HG02884 (cell line): Measurements from ENCODE around the gene PIK3CD.
"Not testable (repeated sequence)": the region's sequence is repeated elsewhere in the genome, so short reads cannot be mapped to it uniquely, and the experiment has no call there.

Experiments used
- ATAC-seq: cut with Tn5 transposase; IDR thresholded peaks from one replicate; pipeline ENCODE4 v1.9.1; 2021; ENCODE audit warnings: mild to moderate bottlenecking, moderate library complexity; ENCODE audit not compliant: unreplicated experiment

The PIK3CD gene

DNA sequence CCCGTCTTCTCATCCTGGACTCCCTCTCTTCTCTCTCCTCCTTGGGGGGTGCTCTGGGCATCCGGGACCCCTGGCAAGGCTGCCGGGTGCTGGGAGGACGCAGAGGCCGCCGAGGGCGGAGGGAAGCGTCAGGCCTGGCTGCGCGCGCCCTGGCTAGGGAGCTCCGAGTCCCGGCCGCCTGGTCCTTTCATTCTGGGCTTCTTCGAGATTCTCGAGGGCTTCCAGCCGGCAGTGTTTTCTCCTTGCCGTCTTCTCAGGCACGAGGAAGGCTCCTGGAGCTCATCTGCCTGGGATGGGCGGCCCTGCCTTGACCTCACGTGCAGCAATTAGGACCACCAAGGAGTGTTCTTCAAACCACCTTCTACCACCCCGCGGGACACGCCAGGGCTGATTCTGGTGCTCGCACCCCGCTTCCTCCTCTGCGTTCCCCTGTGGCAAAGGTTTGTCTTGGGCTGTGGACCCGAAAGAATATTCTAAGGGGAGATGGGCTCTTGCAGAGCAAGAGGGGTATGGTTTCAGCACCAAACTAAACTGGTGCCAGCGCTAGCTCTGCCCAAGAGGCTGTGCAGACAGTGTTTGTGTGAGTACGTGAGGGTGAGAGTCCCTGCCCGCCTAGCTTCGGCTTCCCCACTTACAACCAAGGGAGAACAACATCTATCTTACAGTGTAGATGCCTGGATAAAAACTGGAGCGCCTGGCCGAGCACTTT is 36.5 kb downstream of the PIK3CD start:
- no peak for ATAC-seq

DNA sequence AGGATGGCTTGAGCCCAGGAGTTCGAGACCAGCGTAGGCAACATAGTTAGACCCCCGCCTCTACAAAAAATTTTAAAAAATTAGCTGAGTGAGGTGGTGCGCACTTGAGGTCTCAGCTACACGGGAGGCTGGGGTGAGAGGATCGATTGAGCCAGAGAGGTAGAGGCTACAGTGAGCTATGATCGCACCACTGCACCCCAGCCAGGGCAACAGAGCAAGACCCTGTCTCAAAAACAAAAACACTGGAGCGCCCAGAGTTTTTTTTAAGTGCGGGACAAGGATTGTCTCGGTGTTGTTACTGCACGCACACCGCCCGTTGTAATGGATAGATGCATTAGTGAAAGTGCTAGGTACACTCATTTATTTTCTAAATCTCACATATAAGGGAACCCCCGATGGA is 37.1 kb downstream of the PIK3CD start:
- no peak for ATAC-seq

DNA sequence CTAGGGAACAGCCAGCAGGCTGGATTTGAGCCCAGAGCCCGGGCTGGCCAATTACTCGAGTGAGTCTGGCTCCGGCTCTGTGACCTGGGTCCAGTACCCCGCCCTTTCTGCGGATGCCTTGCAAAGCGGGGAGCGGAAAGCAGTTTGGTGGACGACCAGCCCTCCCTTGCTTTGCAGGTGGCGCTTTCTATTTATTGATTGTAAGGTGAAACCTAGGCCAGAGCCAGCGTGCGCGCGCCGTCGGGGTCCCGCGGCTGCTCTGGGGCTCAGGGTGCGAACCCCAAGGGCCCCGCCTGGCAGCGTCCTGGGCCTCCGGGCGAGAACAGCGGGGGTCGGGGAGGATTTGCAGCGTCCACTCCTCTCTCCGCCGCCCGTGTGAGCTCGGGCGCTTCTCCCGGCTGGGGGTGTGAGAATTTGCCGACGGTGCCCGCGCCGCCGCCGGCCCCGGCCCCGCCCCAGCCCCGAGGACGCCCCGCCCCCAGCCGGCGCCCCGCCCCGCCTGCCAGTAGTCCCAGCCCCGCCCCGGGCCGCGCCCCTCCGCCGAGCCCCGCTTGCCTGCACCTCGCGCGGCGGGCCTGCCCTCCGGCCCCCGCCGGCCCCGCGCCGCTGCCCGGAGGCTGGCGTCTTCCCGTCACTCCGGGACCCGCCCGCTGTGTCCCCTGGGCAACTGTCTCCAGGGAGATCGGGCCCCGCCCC is 37.6 kb downstream of the PIK3CD start:
- peak; percentile 38 for ATAC-seq

DNA sequence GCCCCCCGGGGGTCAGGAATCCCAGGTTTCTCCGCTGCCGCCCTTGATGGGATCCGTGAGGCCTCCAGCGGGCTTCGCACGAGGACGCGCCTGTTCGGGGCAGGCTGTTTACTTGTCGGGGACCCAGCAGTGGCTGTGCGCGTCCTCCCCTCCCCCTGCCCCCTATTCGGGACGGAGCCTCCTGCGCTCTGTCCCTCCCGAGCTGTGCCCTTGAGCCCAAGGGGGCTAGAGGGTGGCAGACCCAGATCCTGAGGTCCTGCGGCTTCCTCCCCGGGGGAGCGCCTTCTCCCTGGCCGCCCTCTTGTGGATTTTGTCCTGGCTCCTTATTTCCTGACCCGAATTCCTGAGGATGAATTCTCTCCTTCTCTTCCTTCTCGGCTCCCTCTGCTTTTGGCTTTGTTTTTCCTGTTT is 38.4 kb downstream of the PIK3CD start:
- ATAC-seq: no peak

DNA sequence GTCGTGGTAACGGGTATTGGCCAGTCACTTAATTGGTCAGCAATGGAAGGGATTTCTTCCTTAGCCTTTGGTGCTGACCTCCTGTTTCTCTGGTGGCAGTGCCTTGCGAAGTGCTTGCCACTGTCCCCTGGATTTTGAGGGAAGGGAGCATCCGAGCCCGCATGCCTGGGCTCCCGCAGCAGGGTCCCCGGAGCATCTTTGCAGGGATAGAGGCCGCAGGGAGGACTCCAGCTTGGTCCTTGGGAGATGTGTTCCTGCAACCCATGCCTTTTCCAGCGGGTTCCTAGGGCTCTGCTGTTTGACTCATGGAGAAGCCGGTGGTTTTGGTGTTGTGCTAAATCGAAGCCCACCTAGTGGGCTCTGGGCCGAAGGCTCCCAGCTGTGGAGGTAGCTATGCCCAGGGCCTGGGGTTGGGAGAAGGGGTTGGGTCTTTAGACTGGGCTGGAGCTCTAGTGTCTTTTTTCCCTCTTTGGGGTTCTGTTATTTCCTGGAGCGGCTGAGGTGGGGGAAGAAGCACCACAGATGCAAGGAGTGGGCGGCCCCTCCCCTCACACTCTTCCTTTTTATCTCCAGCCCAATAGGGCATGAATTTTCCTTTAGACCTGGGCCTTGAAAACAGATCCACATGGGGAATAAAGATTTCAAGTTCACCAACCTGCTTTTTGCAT is 39.0 kb downstream of the PIK3CD start:
- no peak for ATAC-seq

DNA sequence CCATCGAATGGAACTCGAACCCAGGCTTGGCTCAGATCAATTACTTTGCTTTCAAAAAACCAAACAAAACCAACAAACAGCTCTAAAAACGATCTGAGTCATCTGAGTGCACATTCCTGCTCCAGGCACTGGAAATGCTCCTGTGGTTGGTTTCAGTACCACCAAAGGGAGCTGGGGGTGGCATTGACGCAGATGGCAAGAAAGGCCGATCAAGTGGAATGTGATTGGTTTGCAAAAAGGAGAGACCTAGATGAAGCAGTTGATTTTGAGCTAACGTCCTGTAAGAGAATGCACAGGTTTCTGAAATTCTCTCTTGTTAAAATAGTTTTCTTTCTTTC is 39.5 kb downstream of the PIK3CD start:
- ATAC-seq: no peak

DNA sequence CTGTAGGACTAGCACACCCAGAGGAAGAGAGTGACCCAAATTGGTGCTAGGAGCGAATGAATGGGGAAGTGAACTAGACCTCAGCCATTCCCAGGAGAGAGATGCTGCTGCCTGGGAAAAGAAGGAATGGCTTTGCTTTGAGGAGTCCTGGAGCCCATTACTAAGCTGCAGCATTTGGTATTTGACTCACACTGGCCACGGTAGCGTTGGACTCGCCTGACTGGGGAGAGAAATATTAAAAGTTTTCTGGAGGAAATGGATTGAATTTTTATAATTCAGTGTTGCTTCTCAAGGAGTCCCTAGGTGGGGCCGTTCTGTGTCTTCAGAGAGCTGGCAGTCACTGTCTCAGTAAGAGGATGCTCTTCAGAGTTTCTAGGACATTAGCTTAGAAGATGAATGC is 40.2 kb downstream of the PIK3CD start:
- ATAC-seq: no peak

DNA sequence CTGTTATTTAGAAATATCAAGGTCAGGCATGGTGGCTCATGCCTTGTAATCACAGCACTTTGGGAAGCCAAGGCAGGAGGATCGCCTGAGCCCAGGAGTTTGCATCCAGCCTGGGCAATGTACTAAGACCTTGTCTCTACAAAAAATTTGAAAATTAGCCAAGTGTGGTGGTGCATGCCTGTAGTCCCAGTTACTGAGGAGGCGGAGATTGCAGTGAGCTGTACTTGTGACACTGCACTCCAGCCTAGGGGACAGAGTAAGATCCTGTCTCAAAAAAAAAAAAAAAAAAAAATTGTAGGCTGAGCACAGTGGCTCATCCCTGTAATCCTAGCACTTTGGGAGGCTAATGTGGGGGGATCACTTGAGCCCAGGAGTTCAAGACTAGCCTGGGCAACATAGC is 45.3 kb downstream of the PIK3CD start:
- no peak for ATAC-seq

DNA sequence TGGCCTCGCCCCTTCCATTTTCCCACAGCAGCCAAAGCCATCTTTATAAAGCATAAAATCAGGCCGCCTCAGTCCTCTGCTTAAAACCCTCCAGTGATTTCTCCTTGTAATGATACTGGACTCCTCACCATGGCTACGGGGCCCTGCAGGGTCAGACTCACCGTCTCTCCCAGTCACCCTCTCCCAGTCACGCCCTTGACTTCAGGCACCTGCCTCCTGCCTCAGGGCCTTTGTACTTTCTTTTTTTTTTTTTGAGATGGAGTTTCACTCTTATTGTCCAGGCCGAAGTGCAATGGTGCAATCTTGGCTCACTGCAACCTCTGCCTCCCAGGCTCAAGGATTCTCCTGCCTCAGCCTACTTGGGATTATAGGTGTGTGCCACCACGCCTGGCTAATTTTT is 47.8 kb downstream of the PIK3CD start:
- ATAC-seq: no peak

DNA sequence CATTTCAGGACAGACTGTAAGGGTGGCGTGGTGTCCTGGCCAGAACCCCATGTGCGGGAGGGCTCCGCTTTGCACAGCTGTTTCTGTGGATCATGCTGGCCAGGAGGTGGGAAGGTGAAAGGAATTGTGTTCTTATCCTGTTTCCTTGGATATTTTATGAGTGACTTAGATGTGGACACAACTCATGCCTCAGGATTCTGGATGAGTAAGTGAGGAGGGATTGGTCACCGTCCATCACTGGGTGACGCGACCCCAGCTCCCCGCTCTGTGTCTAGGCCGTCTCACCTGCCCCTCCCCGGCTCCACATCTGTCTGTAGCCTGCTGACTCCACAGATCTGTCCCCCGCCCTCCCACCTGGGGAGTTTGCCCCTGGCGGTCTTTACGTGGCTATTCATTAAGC is 48.8 kb downstream of the PIK3CD start:
- ATAC-seq: no peak

DNA sequence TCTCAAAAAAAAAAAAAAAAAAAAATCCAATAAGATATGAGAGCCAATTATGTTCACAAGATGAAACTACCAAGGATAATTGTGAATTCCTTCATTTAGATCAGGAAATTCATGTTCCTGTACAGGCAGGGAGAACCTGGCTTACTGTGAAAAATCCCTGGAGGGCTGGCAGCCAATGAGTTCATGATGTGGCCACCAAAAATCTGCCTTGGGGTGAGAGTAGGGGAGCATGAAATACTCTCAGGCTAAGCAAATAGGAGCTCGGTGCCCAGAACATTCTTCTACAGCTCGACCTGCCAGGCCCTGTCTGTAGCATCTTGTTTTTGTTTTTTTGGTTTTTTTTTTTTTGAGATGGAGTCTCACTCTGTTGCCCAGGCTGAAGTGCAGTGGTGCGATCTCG is 50.1 kb downstream of the PIK3CD start:
- no peak for ATAC-seq

DNA sequence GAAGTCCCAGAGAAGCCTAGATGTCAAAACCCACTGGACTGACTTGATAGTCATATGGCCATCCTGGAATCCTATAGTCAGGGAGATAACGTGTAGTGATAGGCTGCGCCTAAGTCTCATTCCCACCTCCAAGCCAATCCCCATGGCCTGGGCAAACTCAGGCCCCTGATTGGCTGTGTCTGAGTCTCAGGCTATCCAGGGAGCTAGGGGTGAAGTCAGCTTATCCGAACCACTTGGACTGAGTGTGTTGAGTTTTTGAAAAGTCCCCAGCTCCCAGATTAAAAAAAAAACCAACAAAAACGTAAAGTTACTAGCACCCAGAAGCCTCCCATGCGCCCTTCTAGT is 51.6 kb downstream of the PIK3CD start:
- ATAC-seq: no peak

DNA sequence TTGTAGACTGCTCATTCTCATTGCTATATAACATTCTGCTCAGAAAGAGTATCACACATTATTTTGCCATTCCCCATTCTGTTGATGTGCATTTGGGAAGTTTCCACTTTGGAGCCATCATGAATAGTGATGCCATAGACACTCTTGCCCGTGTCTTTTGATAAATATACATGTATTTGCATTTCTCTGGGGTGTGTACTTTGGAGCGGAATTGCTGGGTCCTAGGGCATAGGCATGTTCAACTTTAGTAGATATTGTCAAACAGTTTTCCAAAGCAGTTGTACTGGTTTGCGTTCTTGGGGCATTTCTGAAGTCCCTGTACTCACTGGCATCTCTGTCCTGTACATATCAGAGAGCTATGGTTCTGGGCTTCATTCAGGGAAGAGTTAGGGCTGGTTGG is 52.1 kb downstream of the PIK3CD start:
- ATAC-seq: no peak

DNA sequence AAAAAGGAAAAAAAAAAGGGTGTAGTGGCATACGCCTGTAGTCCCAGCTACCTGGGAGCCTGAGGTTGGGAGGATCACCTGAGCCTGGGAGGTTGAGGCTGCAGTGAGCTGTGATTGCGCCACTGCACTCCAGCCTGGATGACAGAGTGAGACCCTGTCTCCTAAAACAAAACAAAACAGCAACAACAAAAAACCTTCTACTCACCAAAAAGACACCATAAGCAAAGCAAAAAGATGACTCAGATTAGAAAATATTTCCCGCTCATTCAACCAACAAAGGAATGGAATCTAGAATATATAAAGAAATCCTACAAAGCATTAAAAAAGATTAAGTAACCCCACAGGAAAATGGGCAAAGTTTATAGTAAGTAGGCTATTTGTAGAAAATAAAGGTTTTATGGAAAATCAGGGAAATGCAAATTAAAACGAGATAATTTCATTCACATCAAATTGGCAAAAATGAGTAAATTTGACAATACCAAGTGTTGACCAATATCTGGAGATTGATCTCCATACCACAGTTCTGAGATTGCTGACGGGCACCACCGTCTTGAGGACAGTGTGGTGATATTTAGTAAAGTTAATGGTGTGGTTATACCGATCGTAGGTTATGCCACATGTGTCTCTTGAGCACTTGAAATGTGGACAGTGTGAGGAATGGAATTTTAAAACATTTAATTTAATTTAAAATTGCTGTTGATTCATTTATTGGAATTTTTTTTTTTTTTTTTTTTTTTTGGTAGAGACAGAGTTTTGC is 54.0 kb downstream of the PIK3CD start:
- ATAC-seq: no peak

DNA sequence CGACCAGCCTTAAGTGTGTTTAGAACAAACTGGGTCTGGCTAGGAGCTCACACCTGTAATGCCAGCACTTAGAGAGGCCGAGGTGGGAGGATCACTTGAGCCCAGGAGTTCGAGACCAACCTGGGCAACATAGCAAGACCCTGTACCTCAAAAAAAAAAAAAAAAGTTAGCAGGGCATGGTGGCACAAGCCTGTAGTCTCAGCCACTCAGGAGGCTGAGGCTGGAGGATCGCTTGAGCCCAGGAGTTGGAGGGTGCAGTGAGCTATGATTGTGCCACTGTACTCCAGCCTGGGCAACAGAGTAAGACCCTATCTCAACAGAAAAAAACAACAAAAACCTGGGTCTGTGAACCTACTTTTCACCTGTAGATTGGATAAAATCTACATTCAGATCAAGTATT is 54.6 kb downstream of the PIK3CD start:
- ATAC-seq: no peak

DNA sequence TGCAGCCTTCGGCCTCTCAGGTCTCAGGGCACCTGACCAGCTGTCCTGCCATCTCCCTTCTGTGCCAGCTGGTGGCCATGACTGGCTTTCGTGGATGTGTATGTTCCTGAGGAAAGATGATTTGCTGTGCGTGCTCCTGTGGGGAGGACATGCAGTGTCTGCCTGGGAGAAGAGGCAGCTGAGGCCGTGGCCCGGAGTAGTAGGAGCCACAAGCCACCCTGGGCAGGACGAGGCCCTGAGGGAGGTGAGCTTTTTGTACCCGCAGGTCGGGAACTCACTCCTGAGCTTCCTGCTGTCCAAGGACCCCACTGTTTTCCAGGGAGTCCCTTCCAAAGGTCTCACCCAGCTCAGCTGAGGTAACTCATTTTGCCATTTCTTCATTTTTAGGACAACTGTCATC is 58.5 kb downstream of the PIK3CD start:
- no peak for ATAC-seq

DNA sequence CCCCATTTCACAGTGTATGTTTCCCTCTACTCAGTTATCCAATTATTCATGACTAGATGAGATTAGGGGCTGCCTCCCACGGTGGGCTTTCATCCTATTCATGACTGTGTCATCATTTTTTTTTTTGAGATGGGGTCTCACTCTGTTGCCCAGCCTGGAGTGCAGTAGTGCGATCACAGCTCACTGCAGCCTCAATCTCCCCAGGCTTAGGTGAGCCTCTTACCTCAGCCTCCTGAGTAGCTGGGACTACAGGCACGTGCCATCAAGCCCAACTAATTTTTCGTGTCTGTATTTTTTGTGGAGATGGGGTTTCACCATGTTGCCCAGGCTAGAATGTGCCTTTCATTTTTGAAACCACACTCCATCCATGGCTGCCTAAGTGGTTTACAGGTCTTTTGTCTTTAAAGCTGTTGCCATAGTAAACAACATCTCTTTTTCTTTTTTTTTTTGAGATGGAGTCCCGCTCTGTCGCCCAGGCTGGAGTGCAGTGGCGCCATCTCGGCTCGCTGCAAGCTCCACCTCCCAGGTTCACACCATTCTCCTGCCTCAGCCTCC is 60.0 kb downstream of the PIK3CD start:
- ATAC-seq: no peak

DNA sequence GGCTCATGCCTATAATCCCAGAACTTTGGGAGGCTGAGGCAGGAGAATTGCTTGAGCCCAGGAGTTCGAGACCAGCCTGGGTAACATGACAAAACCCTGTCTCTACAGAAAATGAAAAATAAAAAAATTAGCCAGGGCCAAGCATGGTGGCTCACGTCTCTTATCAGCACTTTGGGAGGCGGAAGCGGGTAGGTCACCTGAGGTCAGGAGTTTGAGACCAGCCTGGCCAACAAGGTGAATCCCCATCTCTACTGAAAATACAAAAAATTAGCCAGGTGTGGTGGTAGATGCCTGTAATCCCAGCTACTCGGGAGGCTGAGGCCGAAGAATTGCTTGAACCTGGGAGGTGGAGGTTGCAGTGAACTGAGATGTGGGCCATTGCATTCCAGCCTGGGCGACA is 61.2 kb downstream of the PIK3CD start:
- not testable (repeated sequence) for ATAC-seq

DNA sequence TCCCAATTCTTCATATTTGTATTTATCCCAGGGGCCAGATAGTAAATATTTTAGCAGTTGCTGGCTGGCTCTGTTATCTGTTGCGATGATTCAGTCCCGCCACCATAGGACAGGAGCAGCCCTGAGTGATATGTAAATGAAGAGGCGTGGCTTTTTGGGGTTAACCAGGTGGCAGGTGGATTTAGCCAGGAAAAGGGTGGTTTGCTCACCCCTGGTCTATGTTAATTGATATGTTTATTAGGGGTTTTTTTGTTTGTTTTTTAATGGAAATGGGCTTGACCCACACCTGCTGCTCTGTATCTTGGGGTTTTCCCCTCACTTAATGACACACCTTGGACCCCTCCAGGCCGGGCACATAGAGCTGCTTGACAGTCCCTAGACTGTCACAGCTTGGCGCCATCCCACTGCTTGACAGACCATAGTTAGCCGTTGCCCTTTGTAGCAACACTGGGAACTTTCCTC is 62.8 kb downstream of the PIK3CD start:
- no peak for ATAC-seq

DNA sequence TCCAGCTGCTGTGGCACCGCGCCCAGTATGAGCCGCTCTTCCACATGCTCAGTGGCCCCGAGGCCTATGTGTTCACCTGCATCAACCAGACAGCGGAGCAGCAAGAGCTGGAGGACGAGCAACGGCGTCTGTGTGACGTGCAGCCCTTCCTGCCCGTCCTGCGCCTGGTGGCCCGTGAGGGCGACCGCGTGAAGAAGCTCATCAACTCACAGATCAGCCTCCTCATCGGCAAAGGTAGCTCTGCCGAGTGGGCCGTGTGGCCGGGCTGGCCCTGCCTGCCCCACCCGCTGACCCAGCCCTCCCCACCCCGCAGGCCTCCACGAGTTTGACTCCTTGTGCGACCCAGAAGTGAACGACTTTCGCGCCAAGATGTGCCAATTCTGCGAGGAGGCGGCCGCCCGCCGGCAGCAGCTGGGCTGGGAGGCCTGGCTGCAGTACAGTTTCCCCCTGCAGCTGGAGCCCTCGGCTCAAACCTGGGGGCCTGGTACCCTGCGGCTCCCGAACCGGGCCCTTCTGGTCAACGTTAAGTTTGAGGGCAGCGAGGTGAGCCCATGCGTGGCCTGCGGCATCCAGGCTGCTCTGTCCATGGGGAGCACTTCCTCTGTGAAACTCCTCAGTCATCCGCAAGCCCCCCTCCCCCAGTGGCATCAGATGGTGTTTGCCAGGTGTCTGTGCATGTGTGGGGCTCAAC is 64.2 kb downstream of the PIK3CD start:
- ATAC-seq: no peak
